Measurements from ENCODE around the gene DNAH9.

GRCh38 chr17:11561702-11562101, 36.6 kb upstream of the DNAH9 start:
- TF ChIP-seq POLR2A (IDR thresholded peaks at IDR 0.05; ENCODE audit: low read depth, low read length) (no peak), POLR2AphosphoS5 (IDR thresholded peaks at IDR 0.05; ENCODE audit: low read depth, low read length) (no peak)
